HEK293 (cell line): Measurements from ENCODE around the gene CASP8.

Source experiments
- CTCF ChIA-PET: fragments of 350-600 bp; formaldehyde crosslinking; extraction: SDS; loops from one replicate; lab custom pipeline; 2021; ENCODE audit warnings: antibody characterized with exemption; lab: Yijun Ruan, JAX
- POLR2A ChIA-PET: fragments of 300-600 bp; formaldehyde crosslinking; extraction: SDS; loops from one replicate; lab custom pipeline; 2020; ENCODE audit warnings: antibody characterized with exemption, inconsistent platforms; lab: Yijun Ruan, JAX
- H3K27ac ChIP-seq: fragments of 200-500 bp; sonication (Bioruptor generic); 2 replicates; pipeline ENCODE4 v1.5.1; 2014; ENCODE audit warnings: low read depth, low read length, control low read depth, inconsistent platforms; ENCODE audit errors: extremely low read depth
- H3K36me3 ChIP-seq, 2 experiments: fragments of 200-500 bp in 1 of 2; sonication (Bioruptor generic) in 1 of 2; 1 replicate in 1 of 2; 2 replicates in 1 of 2; pipeline ENCODE4 v1.5.1; 2014 to 2017; ENCODE audit warnings: inconsistent platforms in 2 of 2, low read length in 2 of 2; ENCODE audit not compliant: control insufficient read depth in 2 of 2, insufficient read depth in 1 of 2
- H3K4me1 ChIP-seq: fragments of 200-500 bp; sonication (Bioruptor generic); 2 replicates; pipeline ENCODE4 v1.5.1; 2014; ENCODE audit warnings: mild to moderate bottlenecking, low read length, inconsistent platforms; ENCODE audit not compliant: control insufficient read depth, insufficient read depth
- H3K4me3 ChIP-seq: 2 replicates; pipeline ENCODE4 v1.5.1; 2011; ENCODE audit warnings: low read depth, mild to moderate bottlenecking, control low read depth, low read length, moderate library complexity
- H3K9me3 ChIP-seq: fragments of 200-500 bp; sonication (Bioruptor generic); 2 replicates; pipeline ENCODE4 v1.5.1; 2014; ENCODE audit warnings: low read depth, low read length, inconsistent platforms; ENCODE audit not compliant: control insufficient read depth, insufficient read depth
- EGR2 ChIP-seq: fragments of 450-650 bp; formaldehyde crosslinking; IDR thresholded peaks from 2 replicates; pipeline ENCODE4 v1.5.1; 2016; ENCODE audit warnings: low read depth, missing biosample characterization, missing genetic modification characterization
- ELK4 ChIP-seq: IDR thresholded peaks from 2 replicates; pipeline ENCODE4 v1.6.1; 2011; ENCODE audit warnings: mild to moderate bottlenecking, low read depth, low read length, borderline replicate concordance
- FEZF1 ChIP-seq: fragments of 450-650 bp; formaldehyde crosslinking; IDR thresholded peaks from 2 replicates; pipeline ENCODE4 v1.5.1; 2016; ENCODE audit warnings: missing biosample characterization, missing genetic modification characterization
- GLI4 ChIP-seq: fragments of 450-650 bp; formaldehyde crosslinking; IDR thresholded peaks from 2 replicates; pipeline ENCODE4 v1.5.1; 2016; ENCODE audit warnings: missing biosample characterization, missing genetic modification characterization
- SALL2 ChIP-seq: fragments of 450-650 bp; formaldehyde crosslinking; IDR thresholded peaks from 2 replicates; pipeline ENCODE4 v1.5.0; 2017; ENCODE audit warnings: missing biosample characterization, mild to moderate bottlenecking, missing genetic modification characterization, borderline replicate concordance
- SCRT2 ChIP-seq: fragments of 450-650 bp; formaldehyde crosslinking; IDR thresholded peaks from 2 replicates; pipeline ENCODE4 v1.5.1; 2016; ENCODE audit warnings: missing biosample characterization, missing genetic modification characterization
- SP7 ChIP-seq: fragments of 450-650 bp; formaldehyde crosslinking; IDR thresholded peaks from 2 replicates; pipeline ENCODE4 v1.5.1; 2016; ENCODE audit warnings: missing biosample characterization, missing genetic modification characterization
- TCF7L2 ChIP-seq: IDR thresholded peaks from 2 replicates; pipeline ENCODE4 v1.6.1; 2011; ENCODE audit warnings: low read depth, mild to moderate bottlenecking, inconsistent platforms, low read length, moderate library complexity, borderline replicate concordance
- WT1 ChIP-seq: fragments of 450-650 bp; formaldehyde crosslinking; IDR thresholded peaks from 2 replicates; pipeline ENCODE4 v1.5.1; 2016; ENCODE audit warnings: missing biosample characterization, missing genetic modification characterization
- YY1 ChIP-seq: fragments of 450-650 bp; formaldehyde crosslinking; IDR thresholded peaks from 2 replicates; pipeline ENCODE4 v1.5.1; 2018; ENCODE audit warnings: missing biosample characterization, missing genetic modification characterization
- ZBTB11 ChIP-seq: fragments of 450-650 bp; formaldehyde crosslinking; conservative IDR thresholded peaks from 2 replicates; pipeline ENCODE4 v1.5.1; 2016; ENCODE audit warnings: low read depth, missing biosample characterization, missing genetic modification characterization
- ZBTB20 ChIP-seq: fragments of 450-650 bp; formaldehyde crosslinking; IDR thresholded peaks from 2 replicates; pipeline ENCODE4 v1.5.1; 2016; ENCODE audit warnings: missing biosample characterization, missing genetic modification characterization
- ZNF175 ChIP-seq: fragments of 450-650 bp; formaldehyde crosslinking; IDR thresholded peaks from 2 replicates; pipeline ENCODE4 v1.5.1; 2016; ENCODE audit warnings: missing biosample characterization, missing genetic modification characterization
- ZNF18 ChIP-seq: fragments of 450-650 bp; formaldehyde crosslinking; IDR thresholded peaks from 2 replicates; pipeline ENCODE4 v1.5.1; 2016; ENCODE audit warnings: missing biosample characterization, missing genetic modification characterization
- ZNF311 ChIP-seq: fragments of 450-650 bp; formaldehyde crosslinking; IDR thresholded peaks from 2 replicates; pipeline ENCODE4 v1.5.1; 2017; ENCODE audit warnings: missing biosample characterization, missing genetic modification characterization, borderline replicate concordance
- ZNF426 ChIP-seq: fragments of 450-650 bp; formaldehyde crosslinking; IDR thresholded peaks from 2 replicates; pipeline ENCODE4 v1.5.1; 2017; ENCODE audit warnings: missing biosample characterization, missing genetic modification characterization, mild to moderate bottlenecking, inconsistent platforms, moderate library complexity
- ZNF529 ChIP-seq: fragments of 450-650 bp; formaldehyde crosslinking; IDR thresholded peaks from 2 replicates; pipeline ENCODE4 v1.5.1; 2017; ENCODE audit warnings: missing genetic modification characterization, missing biosample characterization; ENCODE audit not compliant: insufficient replicate concordance
- ZNF626 ChIP-seq: fragments of 450-650 bp; sonication (Bioruptor Pico); formaldehyde crosslinking; IDR thresholded peaks from 2 replicates; pipeline ENCODE4 v1.5.1; 2018; ENCODE audit warnings: missing biosample characterization, missing genetic modification characterization, inconsistent platforms
- ZNF670 ChIP-seq: fragments of 450-650 bp; formaldehyde crosslinking; IDR thresholded peaks from 2 replicates; pipeline ENCODE4 v1.5.1; 2016; ENCODE audit warnings: missing biosample characterization, missing genetic modification characterization, low read depth
- ZNF76 ChIP-seq: fragments of 450-650 bp; formaldehyde crosslinking; IDR thresholded peaks from 2 replicates; pipeline ENCODE4; 2016; ENCODE audit warnings: low read depth, missing biosample characterization, missing genetic modification characterization, borderline replicate concordance
- ZNF785 ChIP-seq: fragments of 450-650 bp; formaldehyde crosslinking; IDR thresholded peaks from 2 replicates; pipeline ENCODE4 v1.5.1; 2016; ENCODE audit warnings: missing biosample characterization, missing genetic modification characterization
- ZNF791 ChIP-seq: fragments of 450-650 bp; formaldehyde crosslinking; IDR thresholded peaks from 2 replicates; pipeline ENCODE4 v1.5.1; 2016; ENCODE audit warnings: missing biosample characterization, missing genetic modification characterization
- ZSCAN16 ChIP-seq: fragments of 450-650 bp; formaldehyde crosslinking; IDR thresholded peaks from 2 replicates; pipeline ENCODE4 v1.5.1; 2016; ENCODE audit warnings: missing biosample characterization, missing genetic modification characterization
- TF ChIP-seq, protein P1 (sequence below): fragments of 450-650 bp; formaldehyde crosslinking; IDR thresholded peaks from 2 replicates; pipeline ENCODE4 v1.5.1; 2016; ENCODE audit warnings: missing biosample characterization, missing genetic modification characterization
- TF ChIP-seq, protein P2 (sequence below): fragments of 450-650 bp; formaldehyde crosslinking; IDR thresholded peaks from 2 replicates; pipeline ENCODE4 v1.5.1; 2016; ENCODE audit warnings: missing biosample characterization, missing genetic modification characterization

CASP8 gene

GRCh38 chr2:201320257-201320656, 59.9 kb downstream of the CASP8 start:
- TF ChIP-seq SP7 (tag by site-specific recombination) = no peak
- no peak for TF ChIP-seq ZBTB11 (tag by site-specific recombination)
- no peak for TF ChIP-seq EGR2 (tag by site-specific recombination)
- TF ChIP-seq, protein P1, sequence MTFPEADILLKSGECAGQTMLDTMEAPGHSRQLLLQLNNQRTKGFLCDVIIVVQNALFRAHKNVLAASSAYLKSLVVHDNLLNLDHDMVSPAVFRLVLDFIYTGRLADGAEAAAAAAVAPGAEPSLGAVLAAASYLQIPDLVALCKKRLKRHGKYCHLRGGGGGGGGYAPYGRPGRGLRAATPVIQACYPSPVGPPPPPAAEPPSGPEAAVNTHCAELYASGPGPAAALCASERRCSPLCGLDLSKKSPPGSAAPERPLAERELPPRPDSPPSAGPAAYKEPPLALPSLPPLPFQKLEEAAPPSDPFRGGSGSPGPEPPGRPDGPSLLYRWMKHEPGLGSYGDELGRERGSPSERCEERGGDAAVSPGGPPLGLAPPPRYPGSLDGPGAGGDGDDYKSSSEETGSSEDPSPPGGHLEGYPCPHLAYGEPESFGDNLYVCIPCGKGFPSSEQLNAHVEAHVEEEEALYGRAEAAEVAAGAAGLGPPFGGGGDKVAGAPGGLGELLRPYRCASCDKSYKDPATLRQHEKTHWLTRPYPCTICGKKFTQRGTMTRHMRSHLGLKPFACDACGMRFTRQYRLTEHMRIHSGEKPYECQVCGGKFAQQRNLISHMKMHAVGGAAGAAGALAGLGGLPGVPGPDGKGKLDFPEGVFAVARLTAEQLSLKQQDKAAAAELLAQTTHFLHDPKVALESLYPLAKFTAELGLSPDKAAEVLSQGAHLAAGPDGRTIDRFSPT (tag by site-specific recombination) = no peak
- TF ChIP-seq FEZF1 (tag by site-specific recombination) = no peak
- TF ChIP-seq ZNF76 = no peak
- no peak for TF ChIP-seq SALL2 (tag by site-specific recombination)
- TF ChIP-seq ZSCAN16 (tag by site-specific recombination) = no peak
- no peak for TF ChIP-seq ZNF175 (tag by site-specific recombination)
- TF ChIP-seq ZNF529 (tag by site-specific recombination) = no peak
- no peak for TF ChIP-seq ZNF311 (tag by site-specific recombination)
- no peak for TF ChIP-seq GLI4
- no peak for TF ChIP-seq SCRT2
- TF ChIP-seq, protein P2, sequence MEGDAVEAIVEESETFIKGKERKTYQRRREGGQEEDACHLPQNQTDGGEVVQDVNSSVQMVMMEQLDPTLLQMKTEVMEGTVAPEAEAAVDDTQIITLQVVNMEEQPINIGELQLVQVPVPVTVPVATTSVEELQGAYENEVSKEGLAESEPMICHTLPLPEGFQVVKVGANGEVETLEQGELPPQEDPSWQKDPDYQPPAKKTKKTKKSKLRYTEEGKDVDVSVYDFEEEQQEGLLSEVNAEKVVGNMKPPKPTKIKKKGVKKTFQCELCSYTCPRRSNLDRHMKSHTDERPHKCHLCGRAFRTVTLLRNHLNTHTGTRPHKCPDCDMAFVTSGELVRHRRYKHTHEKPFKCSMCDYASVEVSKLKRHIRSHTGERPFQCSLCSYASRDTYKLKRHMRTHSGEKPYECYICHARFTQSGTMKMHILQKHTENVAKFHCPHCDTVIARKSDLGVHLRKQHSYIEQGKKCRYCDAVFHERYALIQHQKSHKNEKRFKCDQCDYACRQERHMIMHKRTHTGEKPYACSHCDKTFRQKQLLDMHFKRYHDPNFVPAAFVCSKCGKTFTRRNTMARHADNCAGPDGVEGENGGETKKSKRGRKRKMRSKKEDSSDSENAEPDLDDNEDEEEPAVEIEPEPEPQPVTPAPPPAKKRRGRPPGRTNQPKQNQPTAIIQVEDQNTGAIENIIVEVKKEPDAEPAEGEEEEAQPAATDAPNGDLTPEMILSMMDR = no peak
- TF ChIP-seq ZNF426 = no peak
- TF ChIP-seq ZNF785 (tag by site-specific recombination) = no peak
- no peak for TF ChIP-seq YY1 (tag by site-specific recombination)
- Histone ChIP-seq H3K36me3 (no peaks in the 10 kb centered on the region), H3K27ac (no peak overlapping the region), H3K4me1 (no peaks in the 10 kb centered on the region), H3K9me3 (no peaks in the 10 kb centered on the region), H3K4me3 (no peak overlapping the region)
- ChIA-PET POLR2A (no interaction called here), CTCF (no interaction called here)

DNA sequence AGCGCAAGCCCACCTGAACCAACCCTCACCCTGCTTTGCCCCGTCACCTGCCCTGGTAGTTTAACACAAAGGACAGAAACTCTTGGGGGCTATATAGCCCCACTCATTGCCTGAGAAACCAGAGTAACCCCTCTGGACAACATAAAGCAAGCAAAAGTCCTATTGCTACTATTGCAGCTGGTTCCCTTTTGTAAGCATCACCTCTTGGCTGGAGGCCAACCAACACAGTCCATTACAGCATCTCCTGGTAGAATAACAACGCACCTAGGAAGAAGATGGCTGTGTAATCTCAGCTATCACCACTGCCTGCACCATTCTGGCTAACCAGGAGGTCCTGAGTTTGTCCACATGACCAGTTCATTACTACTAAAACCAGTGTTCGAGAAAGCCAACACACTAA, 60.4 kb downstream of the CASP8 start:
- H3K4me3 ChIP-seq = no peak overlapping the region
- ChIA-PET POLR2A (no interaction called here), CTCF (no interaction called here)
- TF ChIP-seq, protein P1 (tag by site-specific recombination) = no peak
- TF ChIP-seq WT1 (tag by site-specific recombination) (no peak), ZNF791 (tag by site-specific recombination) (no peak), ELK4 (no peak), ZNF626 (tag by site-specific recombination) (no peak), ZBTB20 (tag by site-specific recombination) (no peak), ZNF670 (tag by site-specific recombination) (no peak), ZNF18 (tag by site-specific recombination) (no peak), TCF7L2 (no peak)

More for the DNA sequence above, 60.4 kb downstream of the CASP8 start:
- no peaks in the 10 kb centered on the region for H3K9me3 ChIP-seq
- H3K36me3 ChIP-seq = no peaks in the 10 kb centered on the region
- no peaks in the 10 kb centered on the region for H3K4me1 ChIP-seq
- no peak overlapping the region for H3K27ac ChIP-seq
